ENCODE measurements around the gene CD82.
A peak's percentile ranks its signal among the peaks of the same experiment; 100 is the strongest.

Gene CD82

DNA sequence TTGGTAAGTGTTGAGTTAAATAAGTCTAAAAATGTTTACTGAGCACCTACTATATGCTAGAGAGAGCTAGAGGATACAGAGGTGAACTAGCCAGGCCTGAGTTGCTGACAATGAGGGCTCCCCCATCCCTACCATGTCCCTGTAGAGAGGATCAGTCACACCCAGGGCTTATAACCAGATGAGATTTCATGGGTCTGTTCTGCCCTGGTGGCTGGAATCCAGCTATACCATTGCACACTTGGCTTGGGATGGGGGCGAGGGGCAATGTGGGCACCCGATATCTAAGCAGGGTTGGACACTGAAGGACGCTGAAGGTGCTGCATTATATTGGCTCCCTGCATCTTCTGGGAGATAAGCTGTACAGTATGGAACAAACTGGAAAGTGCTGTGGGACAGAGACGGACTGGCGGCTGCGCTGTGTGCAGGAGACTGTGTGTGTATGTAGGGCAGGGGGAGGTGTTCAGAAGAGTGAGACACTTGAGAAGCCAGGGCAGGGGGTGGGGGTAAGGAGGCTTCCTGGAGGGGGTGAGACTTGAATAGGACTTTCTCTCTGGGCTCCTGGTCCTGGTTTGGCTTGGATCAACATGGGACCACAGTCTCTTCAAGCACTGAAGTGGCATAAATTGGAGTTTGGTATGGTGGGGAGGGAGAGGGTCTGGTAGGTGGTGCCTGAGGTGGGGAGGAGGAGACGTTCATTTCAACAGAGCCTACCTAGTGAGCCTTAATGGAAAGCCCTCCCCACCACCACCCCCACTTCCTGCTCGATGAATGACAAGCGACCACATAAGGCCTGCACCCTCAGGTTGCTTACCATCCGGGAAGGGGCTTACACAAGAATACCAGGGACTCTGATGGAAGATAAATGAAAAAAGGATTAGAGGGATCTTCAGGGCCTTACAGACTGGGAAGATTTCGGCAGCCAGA, 1.8 kb downstream of the CD82 start:
- POLR2A ChIA-PET: no interaction called here
- TF ChIP-seq, protein P1, sequence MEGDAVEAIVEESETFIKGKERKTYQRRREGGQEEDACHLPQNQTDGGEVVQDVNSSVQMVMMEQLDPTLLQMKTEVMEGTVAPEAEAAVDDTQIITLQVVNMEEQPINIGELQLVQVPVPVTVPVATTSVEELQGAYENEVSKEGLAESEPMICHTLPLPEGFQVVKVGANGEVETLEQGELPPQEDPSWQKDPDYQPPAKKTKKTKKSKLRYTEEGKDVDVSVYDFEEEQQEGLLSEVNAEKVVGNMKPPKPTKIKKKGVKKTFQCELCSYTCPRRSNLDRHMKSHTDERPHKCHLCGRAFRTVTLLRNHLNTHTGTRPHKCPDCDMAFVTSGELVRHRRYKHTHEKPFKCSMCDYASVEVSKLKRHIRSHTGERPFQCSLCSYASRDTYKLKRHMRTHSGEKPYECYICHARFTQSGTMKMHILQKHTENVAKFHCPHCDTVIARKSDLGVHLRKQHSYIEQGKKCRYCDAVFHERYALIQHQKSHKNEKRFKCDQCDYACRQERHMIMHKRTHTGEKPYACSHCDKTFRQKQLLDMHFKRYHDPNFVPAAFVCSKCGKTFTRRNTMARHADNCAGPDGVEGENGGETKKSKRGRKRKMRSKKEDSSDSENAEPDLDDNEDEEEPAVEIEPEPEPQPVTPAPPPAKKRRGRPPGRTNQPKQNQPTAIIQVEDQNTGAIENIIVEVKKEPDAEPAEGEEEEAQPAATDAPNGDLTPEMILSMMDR (IDR thresholded peaks at IDR 0.05; ENCODE audit: insufficient read depth, low read length, missing control alignments): peak; percentile 6
- DNase-seq (ENCODE audit: low read depth, low spot score): no peak
- CTCF ChIA-PET: interaction anchor here (0.7 to 19.3 kb wide), 3 partner anchors 10 to 52 kb away, joined by 3 to 995 read pairs (median 17); no protein-coding TSS in a partner anchor
- no peak overlapping the region for H3K4me3 ChIP-seq (ENCODE audit: low read depth, low read length)

DNA sequence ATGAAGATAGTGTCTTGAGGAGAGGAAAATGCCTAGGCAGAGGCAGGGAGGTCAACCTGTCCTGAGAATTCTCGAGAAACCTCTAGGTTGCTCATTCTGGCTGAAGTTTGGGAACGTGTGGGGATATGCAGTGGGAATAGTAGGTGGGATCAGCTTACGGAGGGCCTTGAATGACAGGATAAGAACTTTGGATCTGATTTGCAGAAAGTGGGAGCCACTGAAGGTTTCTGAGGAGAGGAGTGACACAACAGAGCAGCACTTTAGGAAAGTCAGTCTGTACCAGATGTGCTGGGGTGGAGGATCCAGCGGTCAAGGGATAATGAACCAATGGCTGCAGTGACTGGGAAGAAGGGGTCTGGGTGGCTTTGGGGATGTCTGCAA, 2.4 kb downstream of the CD82 start:
- TF ChIP-seq, protein P1 (IDR thresholded peaks at IDR 0.05; ENCODE audit: insufficient read depth, low read length, missing control alignments): no peak
- ChIA-PET CTCF (interaction anchor here (19.3 kb wide), 1 partner anchor 51 kb away, joined by 995 read pairs; no protein-coding TSS in a partner anchor), POLR2A (no interaction called here)
- H3K4me3 ChIP-seq (ENCODE audit: low read depth, low read length): no peak overlapping the region
- DNase-seq (ENCODE audit: low read depth, low spot score): no peak

DNA sequence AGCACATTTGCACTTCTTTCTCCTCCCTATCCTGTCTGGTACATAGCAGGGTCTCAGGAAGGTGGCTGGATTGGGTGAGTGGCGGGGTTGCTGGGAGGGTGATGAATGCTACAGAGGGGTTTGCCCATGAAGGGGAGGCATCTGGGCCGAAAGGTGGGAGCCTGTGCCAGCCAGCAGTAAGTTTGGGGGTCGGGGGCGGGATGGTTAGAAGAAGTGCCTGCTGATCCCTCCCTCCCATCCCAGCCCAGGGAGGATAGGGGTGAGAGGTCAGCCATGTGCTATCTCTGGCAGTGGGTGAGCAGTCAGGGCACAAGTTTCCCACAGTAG, 2.8 kb downstream of the CD82 start:
- TF ChIP-seq, protein P1 (IDR thresholded peaks at IDR 0.05; ENCODE audit: insufficient read depth, low read length, missing control alignments): no peak
- DNase-seq (ENCODE audit: low read depth, low spot score): no peak
- H3K4me3 ChIP-seq (ENCODE audit: low read depth, low read length): no peak overlapping the region
- ChIA-PET CTCF (interaction anchor here (1.4 to 1.6 kb wide), 3 partner anchors 10 to 49 kb away, joined by 5 to 9 read pairs (median 6); no protein-coding TSS in a partner anchor), POLR2A (no interaction called here)

DNA sequence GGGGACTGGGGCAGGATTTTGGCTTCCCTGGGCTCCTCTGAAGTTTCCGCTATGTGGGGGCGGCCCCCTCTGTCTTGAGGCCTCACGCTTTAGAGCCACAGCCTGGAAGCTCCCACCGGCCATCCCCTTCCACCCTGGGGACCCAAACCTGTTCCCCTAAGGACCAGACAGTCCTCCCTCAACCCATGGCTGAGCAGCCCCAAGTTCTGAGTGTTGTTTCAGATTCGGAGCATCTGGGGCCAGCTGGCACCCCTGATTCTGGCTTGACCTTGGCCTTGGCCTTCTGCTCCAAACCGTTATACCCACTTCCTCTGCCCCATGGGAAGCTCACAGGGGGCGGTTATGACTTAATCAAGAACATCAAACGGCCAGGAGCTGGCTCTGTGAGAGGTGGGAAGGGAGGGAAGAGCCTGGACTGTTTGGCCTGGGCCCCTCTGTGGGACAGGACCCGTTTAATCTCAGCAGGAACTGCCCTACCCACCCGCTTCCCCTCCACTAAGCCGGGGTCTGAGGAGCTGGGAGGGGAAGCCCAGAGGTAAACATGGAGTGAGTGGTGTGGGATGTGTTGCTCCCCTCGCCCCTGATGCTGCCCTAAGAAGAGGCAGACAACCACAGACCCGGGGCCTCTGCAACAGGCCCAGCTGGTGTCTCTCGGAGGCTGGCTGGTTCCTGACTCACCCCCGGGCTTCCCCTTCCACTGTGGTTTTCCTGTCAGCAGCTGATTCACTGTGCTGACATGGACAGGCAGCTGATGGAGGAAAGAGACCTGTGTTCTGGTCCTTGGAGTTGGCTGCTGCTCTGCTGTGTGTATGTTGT, 3.4 kb downstream of the CD82 start:
- CTCF ChIA-PET: interaction anchor here (1.0 to 1.6 kb wide), 5 partner anchors 10 to 401 kb away, joined by 3 to 9 read pairs (median 5); no protein-coding TSS in a partner anchor
- peak; percentile 88 for DNase-seq (ENCODE audit: low read depth, low spot score)
- H3K4me3 ChIP-seq (ENCODE audit: low read depth, low read length): no peak overlapping the region
- POLR2A ChIA-PET: interaction anchor here (0.8 kb wide), 1 partner anchor 293 kb away, joined by 3 read pairs; no protein-coding TSS in a partner anchor
- TF ChIP-seq, protein P1 (IDR thresholded peaks at IDR 0.05; ENCODE audit: insufficient read depth, low read length, missing control alignments): no peak

DNA sequence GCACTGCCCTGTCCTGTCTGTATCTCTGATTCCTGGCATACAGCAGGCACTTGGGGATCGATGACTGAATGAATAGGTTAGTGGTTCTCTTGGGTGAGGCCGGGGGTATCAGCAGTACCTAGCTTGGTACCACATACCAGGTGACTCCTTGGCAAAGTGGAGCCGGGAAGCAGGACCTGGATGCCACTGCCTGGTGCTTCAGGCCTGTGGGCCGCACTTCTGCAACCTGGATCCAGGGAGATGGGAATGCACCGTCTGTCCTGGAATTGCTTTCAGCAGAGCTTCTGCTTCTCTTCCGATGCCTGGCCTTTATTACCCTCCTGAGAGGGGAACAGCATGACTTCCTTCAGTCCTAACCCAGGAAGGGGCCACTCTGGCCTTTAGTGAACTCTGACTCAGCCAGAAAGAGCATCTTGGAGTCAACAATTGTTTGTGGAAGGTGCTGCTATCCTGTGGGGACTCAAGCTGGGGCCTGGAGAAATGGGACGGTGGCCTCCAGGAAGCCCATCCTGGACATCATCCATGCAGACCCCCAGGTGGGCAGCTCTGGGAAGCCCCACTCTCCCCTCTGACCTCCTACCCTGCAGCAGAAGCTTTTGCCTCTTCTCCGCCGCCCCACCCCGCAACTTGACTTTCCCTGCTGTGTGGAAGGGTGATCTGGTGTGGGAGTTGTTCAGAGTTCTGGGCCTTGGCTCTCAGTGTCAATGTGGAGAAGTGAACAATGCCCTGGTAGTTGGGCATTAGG, 5.1 kb downstream of the CD82 start:
- POLR2A ChIA-PET: no interaction called here
- TF ChIP-seq, protein P1 (IDR thresholded peaks at IDR 0.05; ENCODE audit: insufficient read depth, low read length, missing control alignments): no peak
- no peak overlapping the region for H3K4me3 ChIP-seq (ENCODE audit: low read depth, low read length)
- CTCF ChIA-PET: interaction anchor here (0.8 to 2.7 kb wide), 6 partner anchors 11 to 357 kb away, joined by 3 to 14 read pairs (median 4); no protein-coding TSS in a partner anchor
- DNase-seq (ENCODE audit: low read depth, low spot score): no peak
